DND-41 (cell line): ENCODE data around the gene PTPRCAP.
A peak's percentile ranks its signal among the peaks of the same experiment; 100 is the strongest.
"Not testable (repeated sequence)": the region's sequence is repeated elsewhere in the genome, so short reads cannot be mapped to it uniquely, and the experiment has no call there.

Source experiments
- ATAC-seq: fragments of 200-7000 bp; cut with Tn5 transposase; 3 replicates; pipeline ENCODE4 v1.9.1; 2021; ENCODE audit warnings: low read depth; ENCODE audit not compliant: insufficient read depth
- DNase-seq: peaks from one replicate; pipeline ENCODE4 v3.0.0-alpha.2; 2020
- H2AFZ ChIP-seq: 2 replicates; pipeline ENCODE4 v1.6.0; 2012; ENCODE audit warnings: low read depth, low read length
- H3K27ac ChIP-seq: 2 replicates; pipeline ENCODE4 v1.5.1; 2012; ENCODE audit warnings: low read length, inconsistent platforms
- H3K27me3 ChIP-seq: fragments of 200-600 bp; sonication (generic); 2 replicates; pipeline ENCODE4 v1.6.0; 2012; ENCODE audit warnings: low read length, mild to moderate bottlenecking, inconsistent platforms; ENCODE audit not compliant: insufficient read depth, poor library complexity
- H3K36me3 ChIP-seq: 2 replicates; pipeline ENCODE4 v1.5.1; 2012; ENCODE audit warnings: low read length, inconsistent platforms; ENCODE audit not compliant: insufficient read depth
- H3K4me1 ChIP-seq: 2 replicates; pipeline ENCODE4 v1.5.1; 2012; ENCODE audit warnings: mild to moderate bottlenecking, low read length; ENCODE audit not compliant: insufficient read depth
- H3K4me2 ChIP-seq: 2 replicates; pipeline ENCODE4 v1.6.0; 2012; ENCODE audit warnings: mild to moderate bottlenecking, moderate library complexity, low read length, inconsistent platforms; ENCODE audit not compliant: insufficient read depth
- H3K4me3 ChIP-seq, 2 experiments: fragments of 200-600 bp in 1 of 2; shearing (Covaris generic) in 1 of 2; 2 replicates each; pipeline ENCODE4 v1.5.1; 2012 to 2016; ENCODE audit warnings: inconsistent platforms in 2 of 2, low read length in 2 of 2, mild to moderate bottlenecking in 2 of 2, low read depth in 1 of 2, moderate library complexity in 1 of 2
- H3K79me2 ChIP-seq: 2 replicates; pipeline ENCODE4 v1.6.0; 2012; ENCODE audit warnings: low read length, inconsistent platforms; ENCODE audit not compliant: insufficient read depth
- H3K9ac ChIP-seq: 2 replicates; pipeline ENCODE4 v1.6.0; 2012; ENCODE audit warnings: low read depth, mild to moderate bottlenecking, inconsistent platforms, low read length, moderate library complexity
- H3K9me3 ChIP-seq: 2 replicates; pipeline ENCODE4 v1.5.1; 2012; ENCODE audit warnings: low read length, moderate library complexity, mild to moderate bottlenecking, inconsistent platforms; ENCODE audit not compliant: insufficient read depth, severe bottlenecking
- H4K20me1 ChIP-seq: 2 replicates; pipeline ENCODE4 v1.6.0; 2012; ENCODE audit warnings: low read length; ENCODE audit not compliant: insufficient read depth
- CTCF ChIP-seq: IDR thresholded peaks from 2 replicates; pipeline ENCODE4 v1.5.1; 2012; ENCODE audit warnings: borderline replicate concordance, low read length, moderate library complexity, mild to moderate bottlenecking; ENCODE audit not compliant: poor library complexity, severe bottlenecking; ENCODE audit errors: extremely low read depth
- EZH2 ChIP-seq: IDR thresholded peaks from 3 replicates; pipeline ENCODE4 v1.6.1; 2012; ENCODE audit warnings: borderline replicate concordance, low read depth, mild to moderate bottlenecking, moderate library complexity, low read length, inconsistent platforms; ENCODE audit not compliant: severe bottlenecking

Gene PTPRCAP

GRCh38 chr11:67404515-67405195, 32.8 kb downstream of the PTPRCAP start:
- H3K9ac ChIP-seq, result peak overlapping the region; percentile 99
- H3K4me3 ChIP-seq, result peak overlapping the region; percentile 86 to 97
- no peaks in the 10 kb centered on the region for H3K27me3 ChIP-seq
- peaks cover 80% of the 10 kb centered on the region for H3K79me2 ChIP-seq
- H3K36me3 ChIP-seq, result peaks cover 56% of the 10 kb centered on the region
- H3K4me2 ChIP-seq, result peak overlapping the region; percentile 82
- H4K20me1 ChIP-seq, result peaks cover 15% of the 10 kb centered on the region
- ATAC-seq, result no peak
- peaks cover 90% of the 10 kb centered on the region for H3K4me1 ChIP-seq
- no peak overlapping the region for H2AFZ ChIP-seq
- DNase-seq, result peak; percentile 65
- TF ChIP-seq EZH2, result no peak
- no peak for TF ChIP-seq CTCF
- H3K9me3 ChIP-seq, result no peaks in the 10 kb centered on the region
- peak overlapping the region; percentile 89 for H3K27ac ChIP-seq

GRCh38 chr11:67403085-67403484, 34.4 kb downstream of the PTPRCAP start:
- peak overlapping the region; percentile 82 for H3K4me2 ChIP-seq
- peak overlapping the region; percentile 89 for H3K27ac ChIP-seq
- H3K36me3 ChIP-seq, result peaks cover 71% of the 10 kb centered on the region
- peaks cover 30% of the 10 kb centered on the region for H4K20me1 ChIP-seq
- not testable (repeated sequence) for H3K9me3 ChIP-seq, ATAC-seq, H3K27me3 ChIP-seq, H2AFZ ChIP-seq, DNase-seq
- H3K4me3 ChIP-seq, result peak overlapping the region; percentile 86 to 97; a peak in 2 of 4 replicates
- H3K9ac ChIP-seq, result peak overlapping the region; percentile 99
- H3K4me1 ChIP-seq, result peaks cover 90% of the 10 kb centered on the region
- peaks cover 95% of the 10 kb centered on the region for H3K79me2 ChIP-seq

- not testable (repeated sequence) for H2AFZ ChIP-seq
- peaks cover 90% of the 10 kb centered on the region for H3K4me1 ChIP-seq
- H3K9ac ChIP-seq, result peak overlapping the region; percentile 99
These were observed 35.2 kb downstream of the PTPRCAP start for GRCh38 chr11:67402192-67402839.

GRCh38 chr11:67401495-67402191, 35.8 kb downstream of the PTPRCAP start, which contains the start of gene PPP1CA:
Gene PPP1CA (minus strand): TSS chr11:67401858. CDS start chr11:67401782, 76 bp downstream.
- peak within 1 kb of the TSS; percentile 89 for H3K27ac ChIP-seq
- DNase-seq (peak; percentile 90), ATAC-seq (peak; percentile 61)
- peaks cover 95% of the 10 kb centered on the region for H3K79me2 ChIP-seq
- TF ChIP-seq CTCF, result peak; percentile 43
- no peak for TF ChIP-seq EZH2
- H3K4me3 ChIP-seq, result peak within 1 kb of the TSS; percentile 90 to 91
- H2AFZ ChIP-seq, result peak within 1 kb of the TSS; percentile 45; the same call in 1 of the 2 replicates
- no peaks in the 10 kb centered on the region for H3K9me3 ChIP-seq
- H3K9ac ChIP-seq, result peak within 1 kb of the TSS; percentile 99
- H3K27me3 ChIP-seq, result no peaks in the 10 kb centered on the region
- peaks cover 90% of the 10 kb centered on the region for H3K4me1 ChIP-seq
- H3K4me2 ChIP-seq, result peak within 1 kb of the TSS; percentile 89
- H4K20me1 ChIP-seq, result peaks cover 43% of the 10 kb centered on the region
- H3K36me3 ChIP-seq, result peaks cover 72% of the 10 kb centered on the region

More at GRCh38 chr11:67402192-67402839, 35.2 kb downstream of the PTPRCAP start:
- not testable (repeated sequence) for H3K27me3 ChIP-seq, ATAC-seq, H3K9me3 ChIP-seq, DNase-seq
- H3K4me3 ChIP-seq, result peak overlapping the region in 1 of 2 experiments; percentile 86; a peak in 1 of 4 replicates
- peaks cover 95% of the 10 kb centered on the region for H3K79me2 ChIP-seq
- peaks cover 37% of the 10 kb centered on the region for H4K20me1 ChIP-seq
- H3K36me3 ChIP-seq, result peaks cover 72% of the 10 kb centered on the region
- peak overlapping the region; percentile 82 for H3K4me2 ChIP-seq
- peak overlapping the region; percentile 89 for H3K27ac ChIP-seq
